ENCODE data around the gene P3H4. TPM values are rescaled to one million over a fixed set of nuclear protein-coding genes. Genes with fewer than 3 reads are reported as not detected.

Gene P3H4
- total RNA-seq, 1 donor from 2014 or later = 8.6 TPM

DNA sequence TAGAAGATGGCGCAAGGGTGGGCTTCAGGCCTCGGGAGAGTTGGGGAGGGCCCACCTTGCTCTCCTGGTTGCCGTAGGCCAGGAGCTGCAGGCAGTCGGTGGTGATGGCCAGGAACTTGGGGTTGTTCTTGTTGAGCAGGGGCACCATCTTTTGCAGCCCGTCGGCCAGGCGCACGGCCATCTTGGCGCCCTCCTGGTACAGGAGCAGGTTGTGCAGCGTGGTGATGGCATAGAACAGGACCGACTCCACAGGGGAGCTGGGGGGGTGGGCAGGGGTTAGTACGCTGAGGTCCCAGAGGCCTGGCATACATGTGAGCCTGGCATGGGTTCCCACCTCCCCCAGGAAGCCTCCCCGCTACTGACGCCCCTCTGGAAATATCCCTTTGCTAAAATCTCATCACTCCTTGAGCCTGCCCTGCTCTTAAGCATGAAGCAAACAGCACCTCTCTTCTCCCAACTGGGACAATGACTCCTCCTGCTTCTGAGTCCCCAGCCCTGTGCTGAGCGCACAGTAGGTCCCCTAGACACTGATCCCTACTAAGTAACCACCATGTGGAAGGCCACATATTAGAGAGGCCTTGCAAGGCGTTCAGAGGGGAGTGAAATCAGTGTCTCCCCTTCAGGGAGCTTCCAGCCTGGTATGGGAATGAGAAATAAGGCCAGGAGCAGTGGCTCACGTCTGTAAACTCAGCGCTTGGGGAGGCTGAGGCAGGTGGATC, 44.3 kb downstream of the P3H4 start:
- H3K4me3 Mint-ChIP-seq (ENCODE audit: low read depth) = no peak overlapping the region
- no peaks in the 10 kb centered on the region for H3K36me3 Mint-ChIP-seq (ENCODE audit: low read depth)
- intact Hi-C loops (cut with micrococcal nuclease) = no loop called here
- no peak for DNase-seq (ENCODE audit: low spot score)
- no peaks in the 10 kb centered on the region for H3K9me3 Mint-ChIP-seq
- H3K27me3 Mint-ChIP-seq (ENCODE audit: low read depth) = no peaks in the 10 kb centered on the region
- H3K4me1 Mint-ChIP-seq (ENCODE audit: low read depth) = no peaks in the 10 kb centered on the region
- H3K27ac Mint-ChIP-seq = no peak overlapping the region

DNA sequence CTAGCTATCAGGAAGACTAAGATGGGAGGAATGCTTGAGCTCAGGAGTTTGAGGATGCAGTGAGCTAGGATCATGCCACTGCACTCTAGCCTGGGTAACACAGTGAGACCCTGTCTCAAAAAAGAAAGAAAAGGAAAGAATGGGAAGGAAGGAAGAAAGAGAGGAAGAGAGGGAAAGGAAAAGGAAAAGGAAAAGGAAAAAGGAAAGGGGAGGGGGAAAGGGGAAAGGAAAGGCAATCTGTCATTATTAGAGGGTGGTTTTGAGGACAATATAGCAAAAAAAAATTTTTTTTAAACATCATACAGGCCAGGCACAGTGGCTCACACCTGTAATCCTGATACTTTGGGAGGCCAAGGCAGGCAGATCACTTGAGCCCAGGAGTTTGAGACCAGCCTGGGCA, 45.6 kb downstream of the P3H4 start:
- no peaks in the 10 kb centered on the region for H3K27me3 Mint-ChIP-seq (ENCODE audit: low read depth)
- no peak overlapping the region for H3K27ac Mint-ChIP-seq
- no peaks in the 10 kb centered on the region for H3K9me3 Mint-ChIP-seq
- DNase-seq (ENCODE audit: low spot score) = no peak
- no peak overlapping the region for H3K4me3 Mint-ChIP-seq (ENCODE audit: low read depth)
- H3K36me3 Mint-ChIP-seq (ENCODE audit: low read depth) = no peaks in the 10 kb centered on the region
- no peaks in the 10 kb centered on the region for H3K4me1 Mint-ChIP-seq (ENCODE audit: low read depth)
- intact Hi-C loops (cut with micrococcal nuclease) = no loop called here

DNA sequence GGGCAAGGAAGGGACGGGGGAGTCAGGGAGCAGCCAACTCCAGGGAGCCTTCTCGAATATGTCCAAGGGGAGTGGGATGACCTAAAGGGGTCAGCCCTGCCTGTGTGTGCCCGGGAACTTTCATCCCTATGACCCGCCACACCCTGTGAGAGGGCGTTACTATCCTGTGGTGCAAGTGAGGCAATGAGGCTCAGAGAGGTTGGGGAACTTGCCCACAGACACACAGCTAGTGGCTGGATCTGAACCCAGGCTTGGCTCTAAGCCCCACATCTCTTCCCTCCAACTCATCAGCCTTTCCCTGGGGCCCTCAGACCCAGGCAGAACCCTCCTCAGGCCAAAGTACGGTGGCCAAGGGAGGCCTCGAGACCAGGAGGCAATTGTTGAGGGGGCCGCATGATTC, 48.4 kb downstream of the P3H4 start:
- Mint-ChIP-seq H3K27ac (no peak overlapping the region), H3K9me3 (no peaks in the 10 kb centered on the region), H3K36me3 (ENCODE audit: low read depth) (no peaks in the 10 kb centered on the region), H3K4me3 (ENCODE audit: low read depth) (no peak overlapping the region), H3K27me3 (ENCODE audit: low read depth) (no peaks in the 10 kb centered on the region), H3K4me1 (ENCODE audit: low read depth) (no peaks in the 10 kb centered on the region)
- intact Hi-C loops (cut with micrococcal nuclease) = no loop called here
- DNase-seq (ENCODE audit: low spot score) = no peak

DNA sequence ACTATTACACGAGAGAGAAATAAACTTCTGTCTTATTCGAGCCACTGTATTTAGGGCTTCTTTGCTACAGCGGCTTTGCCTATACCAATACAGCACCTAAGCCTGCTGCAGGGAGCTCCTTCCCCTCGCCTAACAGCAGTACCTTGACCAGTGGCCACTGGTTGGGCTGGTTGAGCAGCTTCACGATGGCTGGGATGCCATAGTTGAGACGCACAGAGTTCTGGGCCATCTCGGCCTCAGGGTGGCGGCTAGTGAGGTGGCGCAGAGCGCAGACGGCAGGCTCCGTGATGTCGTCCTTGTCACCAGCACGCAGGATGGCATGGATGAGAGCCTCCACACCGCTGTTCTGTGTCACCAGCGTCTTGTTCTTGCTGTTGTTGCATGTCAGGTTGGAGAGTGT, 48.9 kb downstream of the P3H4 start:
- no peaks in the 10 kb centered on the region for H3K36me3 Mint-ChIP-seq (ENCODE audit: low read depth)
- H3K27ac Mint-ChIP-seq = no peak overlapping the region
- no peak overlapping the region for H3K4me3 Mint-ChIP-seq (ENCODE audit: low read depth)
- H3K4me1 Mint-ChIP-seq (ENCODE audit: low read depth) = no peaks in the 10 kb centered on the region
- intact Hi-C loops (cut with micrococcal nuclease) = no loop called here
- H3K9me3 Mint-ChIP-seq = no peaks in the 10 kb centered on the region
- no peaks in the 10 kb centered on the region for H3K27me3 Mint-ChIP-seq (ENCODE audit: low read depth)
- no peak for DNase-seq (ENCODE audit: low spot score)

DNA sequence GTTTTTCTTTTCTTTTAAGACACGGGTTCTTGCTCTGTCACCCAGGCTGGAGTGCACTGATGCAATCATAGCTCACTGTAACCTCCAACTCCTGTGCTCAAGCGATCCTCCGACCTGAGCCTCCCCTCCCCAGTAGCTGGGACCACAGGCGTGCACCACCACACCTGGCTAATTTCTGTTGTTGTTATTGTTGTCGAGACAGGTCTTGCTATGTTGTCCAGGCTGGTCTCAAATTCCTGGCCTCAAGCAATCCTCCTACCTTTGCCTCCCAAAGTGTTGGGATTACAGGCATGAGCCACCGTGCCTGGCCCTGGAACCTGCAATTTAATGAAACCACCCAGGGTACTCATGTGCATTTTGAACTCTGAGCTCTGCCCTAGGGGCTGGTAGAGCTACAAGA, 49.4 kb downstream of the P3H4 start:
- no peaks in the 10 kb centered on the region for H3K9me3 Mint-ChIP-seq
- no peaks in the 10 kb centered on the region for H3K36me3 Mint-ChIP-seq (ENCODE audit: low read depth)
- DNase-seq (ENCODE audit: low spot score) = no peak
- H3K27ac Mint-ChIP-seq = no peak overlapping the region
- H3K4me1 Mint-ChIP-seq (ENCODE audit: low read depth) = no peaks in the 10 kb centered on the region
- intact Hi-C loops (cut with micrococcal nuclease) = no loop called here
- no peaks in the 10 kb centered on the region for H3K27me3 Mint-ChIP-seq (ENCODE audit: low read depth)
- no peak overlapping the region for H3K4me3 Mint-ChIP-seq (ENCODE audit: low read depth)

DNA sequence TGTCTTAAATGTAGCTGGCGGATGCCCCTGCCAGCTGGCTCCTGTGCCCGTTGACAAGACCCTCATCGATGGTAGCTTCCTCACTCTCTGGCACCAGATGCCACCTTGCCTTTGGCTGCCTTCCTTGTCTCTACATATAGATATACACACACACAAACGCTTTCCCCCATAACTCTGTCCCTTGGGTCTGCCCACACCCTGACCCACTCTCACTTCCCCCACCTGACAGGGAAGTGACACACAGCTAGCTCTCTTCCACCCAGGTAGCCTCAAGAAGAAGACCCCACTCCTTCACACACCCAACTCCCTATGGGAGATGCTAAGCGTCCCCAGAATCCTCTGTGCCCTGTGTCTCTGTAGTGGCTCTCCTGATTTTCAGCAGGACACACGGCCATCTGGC, 50.9 kb downstream of the P3H4 start:
- DNase-seq (ENCODE audit: low spot score) = no peak
- Mint-ChIP-seq H3K27ac (no peak overlapping the region), H3K36me3 (ENCODE audit: low read depth) (no peaks in the 10 kb centered on the region), H3K9me3 (no peaks in the 10 kb centered on the region), H3K27me3 (ENCODE audit: low read depth) (no peaks in the 10 kb centered on the region), H3K4me3 (ENCODE audit: low read depth) (no peak overlapping the region), H3K4me1 (ENCODE audit: low read depth) (no peaks in the 10 kb centered on the region)
- intact Hi-C loops (cut with micrococcal nuclease) = no loop called here

DNA sequence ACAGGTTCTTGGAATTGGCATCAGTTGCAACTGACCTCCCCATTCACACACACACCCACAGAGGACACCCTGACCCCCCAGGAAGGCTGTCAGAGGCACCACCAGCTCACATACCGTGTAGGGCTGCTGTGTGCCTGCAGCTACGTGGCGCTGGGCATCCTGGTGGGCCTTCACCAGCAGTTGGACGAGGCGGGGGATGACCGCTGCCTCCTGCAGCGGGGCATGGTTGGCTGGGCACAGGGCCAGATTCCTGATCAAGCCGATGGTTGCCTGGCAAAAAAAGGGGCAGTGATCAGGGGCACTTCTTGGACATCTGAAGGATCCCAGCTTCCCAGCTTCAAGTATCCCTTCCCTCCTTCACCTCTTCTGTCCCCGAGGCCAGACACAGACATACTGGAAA, 53.1 kb downstream of the P3H4 start:
- H3K27ac Mint-ChIP-seq = no peak overlapping the region
- intact Hi-C loops (cut with micrococcal nuclease) = no loop called here

DNA sequence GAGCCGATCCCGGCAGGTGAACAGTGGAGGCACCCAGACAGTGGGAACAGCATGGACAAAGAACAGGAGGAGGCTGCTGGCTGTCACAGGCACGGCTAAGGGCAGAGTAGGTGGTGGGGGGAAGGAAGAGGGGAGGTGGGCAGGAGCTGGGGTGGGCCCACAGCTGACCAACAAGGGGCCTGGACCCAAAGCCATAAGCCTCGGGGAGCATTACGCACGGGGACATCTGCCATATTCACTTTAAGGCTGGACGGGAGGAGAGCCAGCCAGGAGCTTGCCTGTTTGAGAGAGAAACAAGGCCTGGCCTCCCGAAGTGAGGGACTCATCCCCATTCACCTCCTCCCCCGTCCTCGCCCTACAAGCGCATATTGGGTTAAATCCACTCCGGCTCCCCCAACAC, 57.7 kb downstream of the P3H4 start:
- intact Hi-C loops (cut with micrococcal nuclease) = no loop called here
- H3K27ac Mint-ChIP-seq = no peak overlapping the region
- no peaks in the 10 kb centered on the region for H3K9me3 Mint-ChIP-seq
- no peak overlapping the region for H3K4me3 Mint-ChIP-seq (ENCODE audit: low read depth)
- DNase-seq (ENCODE audit: low spot score) = no peak
- H3K4me1 Mint-ChIP-seq (ENCODE audit: low read depth) = no peaks in the 10 kb centered on the region
- H3K27me3 Mint-ChIP-seq (ENCODE audit: low read depth) = no peaks in the 10 kb centered on the region
- no peaks in the 10 kb centered on the region for H3K36me3 Mint-ChIP-seq (ENCODE audit: low read depth)

More for the DNA sequence above, 53.1 kb downstream of the P3H4 start:
- no peak for DNase-seq (ENCODE audit: low spot score)
- Mint-ChIP-seq H3K9me3 (no peaks in the 10 kb centered on the region), H3K36me3 (ENCODE audit: low read depth) (no peaks in the 10 kb centered on the region), H3K4me1 (ENCODE audit: low read depth) (no peaks in the 10 kb centered on the region), H3K27me3 (ENCODE audit: low read depth) (no peaks in the 10 kb centered on the region), H3K4me3 (ENCODE audit: low read depth) (no peak overlapping the region)

Other genes starting within 250 kb of the P3H4 start
- gene KRT9, start 239.9 kb downstream of the P3H4 start, total RNA-seq = not detected in 2 replicates
- not detected in 2 replicates for gene KRT14, start 225.1 kb downstream of the P3H4 start, total RNA-seq
- not detected in 2 replicates for gene KRT16, start 199.2 kb downstream of the P3H4 start, total RNA-seq
- gene KRT17, start 187.4 kb downstream of the P3H4 start, total RNA-seq = not detected in 2 replicates
- gene EIF1, start 123.1 kb downstream of the P3H4 start, total RNA-seq = 779 and 785 TPM in 2 replicates
- gene GAST, start 99.6 kb downstream of the P3H4 start, total RNA-seq = not detected in 2 replicates
- 0.11 and 0.23 TPM in 2 replicates for gene HAP1, start 77.3 kb downstream of the P3H4 start, total RNA-seq
- gene JUP, start 25.2 kb downstream of the P3H4 start, total RNA-seq = 0.78 and 1.3 TPM in 2 replicates
- 1.3 and 1.4 TPM in 2 replicates for gene FKBP10, start 1.1 kb upstream of the P3H4 start, total RNA-seq
- 59.9 and 62.0 TPM in 2 replicates for gene NT5C3B, start 24.3 kb upstream of the P3H4 start, total RNA-seq
- gene KLHL10, start 25.9 kb upstream of the P3H4 start, total RNA-seq = 0.16 and 0.23 TPM in 2 replicates
- gene KLHL11, start 53.5 kb upstream of the P3H4 start, total RNA-seq = 44.3 and 46.0 TPM in 2 replicates
- gene ACLY, start 107.0 kb upstream of the P3H4 start, total RNA-seq = 223 and 232 TPM in 2 replicates
- 0.50 and 0.85 TPM in 2 replicates for gene ODAD4, start 118.7 kb upstream of the P3H4 start, total RNA-seq
- 71.8 and 77.3 TPM in 2 replicates for gene CNP, start 154.8 kb upstream of the P3H4 start, total RNA-seq
- gene DNAJC7, start 205.5 kb upstream of the P3H4 start, total RNA-seq = 103 and 115 TPM in 2 replicates
- 25.8 and 28.2 TPM in 2 replicates for gene NKIRAS2, start 208.1 kb upstream of the P3H4 start, total RNA-seq
- gene C17orf113, start 238.7 kb upstream of the P3H4 start, total RNA-seq = 0.05 and 0.21 TPM in 2 replicates

Data from activated T-helper 2 cell treated with anti-CD3 and anti-CD28 coated beads, Interferon-gamma antibody, Interleukin-2, Interleukin-4, amounts not matched to agents 10 μg/mL and 5 μg/mL and 100 μg/mL, durations not matched to agents 14 hours and 24 hours and 36 hours (primary cell).